Kidney (tissue), 14 donors: ENCODE data around the gene ZNF584. TPM values are rescaled to one million over a fixed set of nuclear protein-coding genes. Genes with fewer than 3 reads are reported as not detected.
"Not testable (repeated sequence)": the region's sequence is repeated elsewhere in the genome, so short reads cannot be mapped to it uniquely, and the experiment has no call there.

Source experiments
- DNase-seq, 5 donors: peaks; one replicate each; pipeline ENCODE4 v3.0.0-alpha.2; 2013 to 2020
- FAIRE-seq: peaks from 2 replicates; lab custom pipeline; 2012; peaks lifted over from hg19 to GRCh38; lab: Jason Lieb, UNC
- H3K27ac ChIP-seq, 2 donors: one replicate each; pipeline ENCODE4 v1.7.0; 2013; ENCODE audit warnings: low read depth in 2 of 2, low read length in 2 of 2, inconsistent platforms in 1 of 2
- H3K27me3 ChIP-seq: one replicate; pipeline ENCODE4 v1.7.1; 2013; ENCODE audit warnings: low read length, inconsistent platforms; ENCODE audit not compliant: control insufficient read depth, insufficient read depth
- H3K36me3 ChIP-seq, 3 donors: one replicate each; pipeline versions ENCODE4 v1.7.0 to v1.7.1; 2013; ENCODE audit warnings: low read length in 3 of 3, control low read depth in 1 of 3, inconsistent platforms in 1 of 3; ENCODE audit not compliant: insufficient read depth in 3 of 3, control insufficient read depth in 2 of 3
- H3K4me1 ChIP-seq, 3 donors: one replicate each; pipeline versions ENCODE4 v1.7.0 to v1.7.1; 2013; ENCODE audit warnings: low read length in 3 of 3, inconsistent platforms in 1 of 3, low read depth in 1 of 3; ENCODE audit not compliant: control insufficient read depth in 2 of 3, insufficient read depth in 2 of 3
- H3K4me3 ChIP-seq, 3 donors: one replicate each; pipeline versions ENCODE4 v1.7.0 to v1.8.1; 2013; ENCODE audit warnings: low read length in 3 of 3, control low read depth in 1 of 3, inconsistent platforms in 1 of 3
- H3K9ac ChIP-seq, 3 donors: one replicate each; pipeline versions ENCODE4 v1.7.0 to v1.7.1; 2013; ENCODE audit warnings: low read length in 3 of 3, control low read depth in 1 of 3, inconsistent platforms in 1 of 3
- H3K9me3 ChIP-seq, 3 donors: one replicate each; pipeline versions ENCODE4 v1.7.0 to v1.7.1; 2013; ENCODE audit warnings: low read length in 3 of 3, control low read depth in 1 of 3, inconsistent platforms in 1 of 3; ENCODE audit not compliant: control insufficient read depth in 2 of 3, insufficient read depth in 1 of 3
- intact Hi-C: fragments of 100-400 bp; cut with DNase I; formaldehyde crosslinking; loops from one replicate; pipeline ENCODE4 v1.11.1; 2022
- polyA plus RNA-seq: library from polyadenylated mRNA; stranded (reverse); fragments of 350-450 nt; fragmentation: Illumina TruSeq; extraction: RNeasy Lipid Tissue Mini Kit (QIAGEN cat#74804); gene quantifications from one replicate; pipeline ENCODE4 v1.2.3, GENCODE V29; 2014; ENCODE audit warnings: low read depth, low replicate concordance; ENCODE audit not compliant: insufficient read depth
- total RNA-seq: library from RNA; stranded (reverse); fragmentation: NEBNext Ultra II Directional; extraction: Animal tissue kit (Norgen Biotek cat#: 25700); gene quantifications from one replicate; pipeline ENCODE4 v1.2.1, GENCODE V29; 2021
- TF ChIP-seq, protein P1 (sequence below): IDR thresholded peaks from 3 replicates; pipeline ENCODE4 v1.5.1; 2012; ENCODE audit warnings: mild to moderate bottlenecking, moderate library complexity, borderline replicate concordance; ENCODE audit not compliant: insufficient read depth; ENCODE audit errors: extremely low read depth
- donor health status: control.
- donor health status: control.
- donor health status: control.
- donor health status: control.
- donor health status: control.
- donor health status: DM: yes; HTN: yes; CAD: no.
- donor health status: Normal renal cell carcinoma (clear cell type).

Gene ZNF584
- total and polyA plus RNA-seq, 2 donors from 2014 or later = 6.2 to 13.0 TPM

DNA sequence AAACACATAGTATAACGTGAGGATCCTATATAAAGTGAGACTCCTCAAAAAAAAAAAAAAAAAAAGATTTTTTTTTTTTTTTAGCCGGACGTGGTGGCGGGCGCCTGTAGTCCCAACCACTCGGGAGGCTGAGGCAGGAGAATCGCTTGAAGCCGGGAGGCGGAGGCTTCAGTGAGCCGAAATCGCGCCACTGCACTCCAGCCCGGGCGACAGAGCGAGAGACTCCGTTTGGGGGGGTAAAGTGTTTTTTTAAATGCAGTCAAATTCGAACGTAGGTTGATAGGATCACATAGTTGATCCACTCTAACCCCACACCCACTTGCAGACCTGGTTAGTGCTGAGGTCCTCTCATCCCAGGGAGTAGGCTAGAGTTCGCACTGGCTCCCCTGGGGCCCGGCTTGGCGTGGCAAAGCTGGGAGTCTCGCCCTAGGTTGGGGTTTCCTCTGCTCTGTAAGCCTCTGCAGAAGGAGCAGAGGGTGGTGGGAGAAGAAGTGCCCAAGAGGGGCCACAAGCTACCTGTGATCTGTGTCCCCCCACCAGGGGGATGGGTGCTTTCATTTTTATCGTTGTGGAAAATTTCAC lies 6.5 kb upstream of the ZNF584 start:
- intact Hi-C loops = no loop called here
- Histone ChIP-seq H3K4me3 (peak overlapping the region; percentile 75 to 79 (median 76)), H3K36me3 (no peaks in the 10 kb centered on the region), H3K27ac (no peak overlapping the region), H3K27me3 (no peaks in the 10 kb centered on the region), H3K9me3 (no peaks in the 10 kb centered on the region), H3K9ac (peak overlapping the region in 2 of 3 donors; percentile 51 to 53), H3K4me1 (peaks cover 0 to 14% (median 10%) of the 10 kb centered on the region in 3 donors)
- FAIRE-seq = no peak
- TF ChIP-seq, protein P1, sequence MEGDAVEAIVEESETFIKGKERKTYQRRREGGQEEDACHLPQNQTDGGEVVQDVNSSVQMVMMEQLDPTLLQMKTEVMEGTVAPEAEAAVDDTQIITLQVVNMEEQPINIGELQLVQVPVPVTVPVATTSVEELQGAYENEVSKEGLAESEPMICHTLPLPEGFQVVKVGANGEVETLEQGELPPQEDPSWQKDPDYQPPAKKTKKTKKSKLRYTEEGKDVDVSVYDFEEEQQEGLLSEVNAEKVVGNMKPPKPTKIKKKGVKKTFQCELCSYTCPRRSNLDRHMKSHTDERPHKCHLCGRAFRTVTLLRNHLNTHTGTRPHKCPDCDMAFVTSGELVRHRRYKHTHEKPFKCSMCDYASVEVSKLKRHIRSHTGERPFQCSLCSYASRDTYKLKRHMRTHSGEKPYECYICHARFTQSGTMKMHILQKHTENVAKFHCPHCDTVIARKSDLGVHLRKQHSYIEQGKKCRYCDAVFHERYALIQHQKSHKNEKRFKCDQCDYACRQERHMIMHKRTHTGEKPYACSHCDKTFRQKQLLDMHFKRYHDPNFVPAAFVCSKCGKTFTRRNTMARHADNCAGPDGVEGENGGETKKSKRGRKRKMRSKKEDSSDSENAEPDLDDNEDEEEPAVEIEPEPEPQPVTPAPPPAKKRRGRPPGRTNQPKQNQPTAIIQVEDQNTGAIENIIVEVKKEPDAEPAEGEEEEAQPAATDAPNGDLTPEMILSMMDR = no peak
- DNase-seq = peak in 3 of 5 donors; percentile 24 to 71 (median 68)

DNA sequence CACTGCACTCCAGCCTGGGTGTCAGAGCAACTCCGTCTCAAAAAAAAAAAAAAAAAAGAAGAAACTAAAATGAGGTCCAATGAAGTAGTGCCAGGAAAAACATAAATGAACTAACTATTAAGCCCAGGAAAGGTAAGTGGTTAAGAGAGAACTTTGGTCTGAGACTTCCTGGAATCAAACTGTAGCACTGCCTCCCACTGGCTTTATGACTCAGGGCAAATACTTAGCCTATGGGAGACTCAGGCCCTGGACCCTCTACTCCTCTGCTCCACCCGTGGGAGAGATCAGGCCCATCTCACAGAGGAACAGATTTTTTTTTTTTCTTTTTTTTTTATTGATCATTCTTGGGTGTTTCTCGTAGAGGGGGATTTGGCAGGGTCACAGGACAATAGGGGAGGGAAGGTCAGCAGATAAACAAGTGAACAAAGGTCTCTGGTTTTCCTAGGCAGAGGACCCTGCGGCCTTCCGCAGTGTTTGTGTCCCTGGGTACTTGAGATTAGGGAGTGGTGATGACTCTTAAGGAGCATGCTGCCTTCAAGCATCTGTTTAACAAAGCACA lies 4.5 kb upstream of the ZNF584 start:
- H3K27ac ChIP-seq, FAIRE-seq, H3K9me3 ChIP-seq, H3K36me3 ChIP-seq, intact Hi-C loops, H3K27me3 ChIP-seq, H3K4me3 ChIP-seq, H3K9ac ChIP-seq: not testable (repeated sequence)
- peak in 1 of 5 donors; percentile 12 for DNase-seq
- peaks cover 2 to 23% (median 15%) of the 10 kb centered on the region in 3 donors for H3K4me1 ChIP-seq

DNA sequence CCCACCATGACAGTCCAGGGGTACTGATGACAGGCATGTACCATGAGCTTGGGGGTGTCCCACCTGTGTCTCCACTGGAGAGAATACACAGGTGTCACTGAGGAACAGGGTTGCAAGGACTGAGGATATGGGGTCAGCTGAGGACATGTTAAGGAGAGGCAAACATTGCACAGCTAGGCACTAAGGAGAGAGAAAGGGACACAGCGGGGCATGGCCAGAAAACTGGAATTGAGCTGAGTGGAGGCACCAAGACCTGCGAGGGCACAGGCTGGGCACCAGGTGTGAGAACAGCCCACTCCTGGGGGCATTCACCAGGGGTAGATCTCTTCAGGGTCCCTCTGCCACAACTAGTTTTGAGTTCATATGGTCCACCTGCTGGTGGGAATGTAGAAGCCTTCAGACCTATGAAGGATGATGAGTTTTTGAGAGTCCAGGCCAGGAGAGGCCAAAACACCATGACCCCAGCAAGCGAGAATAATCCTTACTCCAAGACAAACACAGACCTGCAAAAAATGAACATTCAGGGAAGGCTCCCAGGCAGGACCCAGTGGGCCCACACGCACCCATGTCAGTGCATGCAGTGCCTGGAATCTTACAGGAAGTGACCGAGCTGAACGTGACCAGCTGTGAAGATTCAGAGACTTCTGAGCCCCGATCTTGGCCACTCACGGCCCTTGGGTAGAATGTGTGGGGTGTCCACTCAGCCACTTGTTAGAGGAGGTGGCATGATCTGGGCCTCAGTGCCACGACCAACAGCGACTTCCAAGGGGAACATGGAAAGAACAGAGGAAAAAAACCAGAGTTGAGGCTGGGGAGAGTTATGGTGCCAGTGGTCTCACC lies 1.4 kb upstream of the ZNF584 start:
- DNase-seq (peak in 3 of 5 donors; percentile 26 to 56 (median 40)), FAIRE-seq (no peak)
- Histone ChIP-seq H3K27ac (peak overlapping the region; percentile 52 to 96), H3K9me3 (no peaks in the 10 kb centered on the region), H3K4me3 (peak overlapping the region; percentile 64 to 92 (median 88)), H3K36me3 (no peaks in the 10 kb centered on the region), H3K27me3 (no peaks in the 10 kb centered on the region), H3K9ac (peak overlapping the region; percentile 16 to 97 (median 81)), H3K4me1 (peaks cover 4 to 25% (median 15%) of the 10 kb centered on the region in 3 donors)
- TF ChIP-seq, protein P1 = peak; percentile 15
- intact Hi-C loops = no loop called here
